DMS114 treated with DMSO at 0.1 percent for 48 hours (cell line): ENCODE measurements around the gene ORC6.
"Not testable (repeated sequence)": the region's sequence is repeated elsewhere in the genome, so short reads cannot be mapped to it uniquely, and the experiment has no call there.

ENCODE experiments used
- DNase-seq: peaks from one replicate; lab custom pipeline; 2025; ENCODE audit not compliant: unreplicated experiment; lab: John Stamatoyannopoulos, UW

Gene ORC6, protein sequence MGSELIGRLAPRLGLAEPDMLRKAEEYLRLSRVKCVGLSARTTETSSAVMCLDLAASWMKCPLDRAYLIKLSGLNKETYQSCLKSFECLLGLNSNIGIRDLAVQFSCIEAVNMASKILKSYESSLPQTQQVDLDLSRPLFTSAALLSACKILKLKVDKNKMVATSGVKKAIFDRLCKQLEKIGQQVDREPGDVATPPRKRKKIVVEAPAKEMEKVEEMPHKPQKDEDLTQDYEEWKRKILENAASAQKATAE

DNA sequence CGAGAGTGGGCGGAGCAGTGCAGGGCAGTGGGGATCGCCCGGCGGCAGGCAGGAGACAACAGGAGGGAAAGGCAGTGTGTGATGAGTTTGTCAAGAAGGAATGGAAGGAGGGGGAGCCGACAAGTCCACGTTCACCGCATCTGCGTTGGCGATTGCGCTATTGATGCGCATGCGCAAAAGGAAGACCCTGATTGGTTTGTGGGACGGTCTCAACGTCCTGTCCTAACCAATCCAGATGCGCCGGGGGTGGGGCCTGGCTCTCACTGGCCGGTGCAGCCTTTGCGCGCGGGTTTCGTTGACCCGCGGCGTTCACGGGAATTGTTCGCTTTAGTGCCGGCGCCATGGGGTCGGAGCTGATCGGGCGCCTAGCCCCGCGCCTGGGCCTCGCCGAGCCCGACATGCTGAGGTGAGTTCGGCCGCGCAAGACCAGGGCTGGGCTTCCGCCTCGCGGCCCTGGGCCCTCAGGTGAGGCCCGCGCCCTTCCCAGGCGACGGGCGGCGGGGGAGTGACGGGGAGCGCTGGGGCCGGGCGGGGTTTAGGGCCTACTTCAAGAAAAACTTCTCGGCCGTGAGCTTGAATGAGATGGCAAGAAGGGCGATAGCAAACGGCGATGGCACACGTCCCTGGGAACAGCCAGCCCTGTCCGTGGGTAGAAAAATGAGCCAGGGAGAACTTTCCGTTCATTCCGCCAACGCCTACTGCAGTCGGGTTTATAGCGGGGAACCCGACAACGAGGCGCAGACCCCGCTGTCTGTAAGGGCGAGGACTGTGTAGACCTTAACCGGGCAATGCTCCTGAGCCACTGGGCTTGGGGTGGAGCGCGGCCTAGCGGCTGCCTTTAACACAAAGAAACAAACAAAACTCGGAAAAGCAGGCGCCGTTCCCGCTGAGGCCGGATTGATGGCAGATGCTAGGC, at the start of gene ORC6:
Gene ORC6 (plus strand): TSS at position 295 of the 916 bp plus-strand sequence. CDS start 47 bp downstream, at position 342.
- peak; percentile 98 for DNase-seq

DNA sequence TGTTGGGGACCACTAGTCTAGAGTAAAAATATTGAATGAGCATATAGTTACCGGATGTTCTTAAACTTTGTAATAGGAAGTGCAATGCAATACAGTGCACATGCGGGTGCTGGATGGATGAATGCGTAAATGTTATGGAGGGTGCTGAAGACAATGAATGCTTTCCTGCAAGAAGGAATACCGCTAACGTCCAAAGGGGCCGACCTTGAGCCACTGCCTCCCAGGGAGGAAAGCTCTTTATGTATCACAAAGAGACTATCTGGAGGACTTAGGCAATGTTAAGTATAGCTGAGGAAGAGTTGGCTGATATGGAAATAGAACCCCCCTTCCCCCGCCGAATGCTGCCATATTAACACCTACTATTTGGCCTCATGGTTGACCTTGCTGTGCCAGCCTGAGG, 40.8 kb upstream of the ORC6 start:
- no peak for DNase-seq

DNA sequence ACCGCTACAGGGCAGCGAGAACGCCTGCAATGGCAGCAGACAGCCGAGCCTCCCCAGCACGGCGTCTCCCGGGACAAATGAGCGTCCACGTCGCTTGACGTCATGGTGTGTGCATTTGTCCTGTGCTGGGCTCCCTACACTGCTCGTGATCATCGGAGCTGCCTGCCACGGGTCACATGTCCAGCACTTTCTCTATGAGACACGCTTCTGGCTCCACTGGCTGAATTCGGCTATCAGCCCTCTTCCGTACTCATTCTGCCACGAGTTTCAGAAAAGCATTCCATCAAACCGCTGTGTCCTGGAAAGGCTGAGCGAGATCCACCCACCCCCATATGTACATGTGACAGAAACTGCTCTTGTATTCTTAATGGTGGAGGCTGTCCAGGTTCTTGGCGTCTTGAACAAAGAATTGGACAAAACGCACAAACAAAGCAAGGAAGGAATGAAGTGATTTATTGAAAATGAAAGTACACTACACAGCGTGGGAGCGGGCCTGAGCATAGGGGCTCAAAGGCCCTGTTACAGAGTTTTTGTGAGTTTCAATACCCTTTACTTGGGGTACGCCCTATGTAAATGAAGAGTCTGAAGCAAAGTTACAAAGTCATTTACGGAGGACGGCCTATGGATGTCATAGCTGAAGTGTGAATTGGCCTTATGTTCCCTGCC, 39.7 kb upstream of the ORC6 start:
- DNase-seq = peak; percentile 27

DNA sequence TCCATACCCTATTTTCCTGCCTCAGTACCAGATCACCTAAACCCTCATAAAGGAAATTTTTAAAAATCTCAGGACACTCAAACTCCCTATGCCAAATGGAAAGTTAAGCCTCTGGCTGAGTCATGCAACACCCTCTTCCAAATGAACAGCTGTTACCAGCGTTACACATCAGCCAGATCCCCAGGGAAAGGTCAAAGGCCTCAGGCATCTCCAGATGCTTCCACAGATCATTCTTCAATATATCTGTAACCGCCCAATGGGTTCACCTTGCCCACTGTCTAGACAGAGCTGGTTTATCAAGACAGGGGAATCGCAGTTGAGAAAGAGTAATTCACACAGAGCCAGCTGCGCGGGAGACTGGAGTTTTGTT, 39.2 kb upstream of the ORC6 start:
- DNase-seq = no peak

DNA sequence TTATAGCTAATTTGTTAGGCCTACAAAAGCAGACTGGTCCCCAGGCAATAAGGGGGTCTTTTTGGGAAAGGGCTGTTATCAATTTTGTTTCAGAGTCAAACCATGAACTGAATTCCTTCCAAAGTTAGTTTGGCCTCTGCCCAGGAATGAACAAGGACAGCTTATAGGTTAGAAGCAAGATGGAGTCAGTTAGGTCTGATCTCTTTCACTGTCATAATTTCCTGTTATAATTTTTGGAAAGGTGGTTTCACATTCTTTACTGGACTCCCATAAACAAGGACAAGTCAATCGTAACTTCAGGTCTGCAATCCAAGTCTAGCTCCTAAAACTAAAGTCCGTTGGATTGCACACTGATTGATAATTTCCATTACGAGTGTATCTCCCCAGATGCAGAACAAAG, 38.2 kb upstream of the ORC6 start:
- no peak for DNase-seq

DNA sequence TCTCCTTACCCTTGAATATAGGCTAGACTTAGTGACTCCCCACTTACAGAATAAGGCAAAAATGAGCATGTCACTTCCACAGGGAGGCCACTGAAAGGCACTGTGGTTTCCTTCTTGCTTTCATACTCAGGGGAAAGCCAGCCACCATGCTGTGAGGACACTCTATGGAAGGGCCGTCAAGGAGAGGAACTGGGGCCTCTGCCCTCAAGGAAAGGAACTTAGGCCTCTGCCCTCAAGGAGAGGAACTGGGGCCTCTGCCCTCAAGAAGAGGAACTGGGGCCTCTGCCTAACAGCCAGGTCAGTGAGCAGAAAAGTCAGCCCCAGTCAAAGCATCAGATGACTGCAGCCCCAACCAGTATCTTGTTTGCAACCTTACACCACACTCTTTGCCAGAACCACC, 30.5 kb upstream of the ORC6 start:
- DNase-seq = no peak

DNA sequence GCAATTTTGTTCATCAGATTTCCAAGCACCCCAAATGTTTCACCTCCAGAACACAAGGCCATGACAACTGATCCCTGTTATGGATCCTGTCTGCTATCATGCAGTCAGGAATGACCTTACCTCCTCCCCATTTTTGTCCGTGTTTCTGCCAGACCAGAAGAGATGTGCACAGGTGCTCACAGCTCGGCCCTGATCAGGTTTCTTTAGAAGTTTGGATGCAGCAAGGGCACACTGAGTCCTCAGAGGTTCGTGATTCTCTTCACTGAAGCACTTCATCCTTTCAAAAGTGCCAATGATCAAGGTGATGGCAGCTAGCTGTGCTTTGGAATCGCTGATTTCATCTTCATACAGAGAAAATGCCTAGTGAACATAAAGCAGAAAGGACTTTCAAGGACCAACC, 27.3 kb upstream of the ORC6 start:
- DNase-seq = no peak

DNA sequence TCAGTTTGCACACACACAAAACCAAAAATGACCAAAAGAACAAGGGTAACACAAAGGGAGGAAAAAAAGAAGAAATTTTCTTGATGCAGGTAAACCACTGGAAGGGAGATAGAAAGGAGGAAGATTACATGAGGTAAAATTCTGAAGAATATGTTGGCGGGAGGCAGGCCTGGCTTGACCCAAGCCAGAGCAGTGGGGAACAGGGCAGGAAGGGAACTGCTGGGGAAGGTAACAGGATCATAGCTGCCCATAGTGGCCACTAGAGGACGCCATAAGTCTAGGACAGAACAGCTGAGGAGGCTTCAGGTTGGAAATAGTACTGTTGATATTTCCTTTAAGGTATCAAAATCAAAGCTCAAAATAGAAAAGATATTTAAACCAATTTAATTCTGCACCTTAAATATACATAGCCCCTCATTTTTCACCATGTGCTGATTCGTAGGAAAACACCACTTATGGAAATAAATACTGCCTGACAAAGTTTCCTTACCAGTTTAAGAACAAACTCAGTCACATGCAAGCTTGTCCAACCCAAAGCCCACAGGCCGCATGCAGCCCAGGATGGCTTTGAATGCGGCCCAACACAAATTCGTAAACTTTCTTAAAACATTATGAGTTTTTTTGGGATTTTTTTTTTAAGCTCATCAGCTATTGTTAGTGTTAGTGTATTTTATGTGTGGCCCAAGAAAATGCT, 16.0 kb upstream of the ORC6 start:
- peak; percentile 61 for DNase-seq

DNA sequence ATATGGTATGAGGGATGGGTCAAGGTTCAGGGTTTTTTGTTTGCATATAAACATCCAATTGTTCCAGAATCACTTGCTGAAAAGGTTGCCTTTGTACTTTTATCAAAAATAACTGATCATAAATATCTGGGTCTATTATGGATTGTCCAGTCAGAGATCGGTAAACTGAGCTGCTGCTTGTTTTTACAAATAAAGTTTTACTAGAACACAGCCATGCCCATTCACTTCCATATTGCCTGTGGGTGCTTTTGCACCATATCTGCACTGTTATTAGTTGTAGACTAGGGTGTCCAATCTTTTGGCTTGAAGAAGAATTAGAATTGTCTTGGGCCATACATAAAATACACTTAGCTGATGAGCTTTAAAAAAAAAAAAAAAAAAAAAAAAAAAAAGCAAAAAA, 11.5 kb upstream of the ORC6 start:
- not testable (repeated sequence) for DNase-seq

DNA sequence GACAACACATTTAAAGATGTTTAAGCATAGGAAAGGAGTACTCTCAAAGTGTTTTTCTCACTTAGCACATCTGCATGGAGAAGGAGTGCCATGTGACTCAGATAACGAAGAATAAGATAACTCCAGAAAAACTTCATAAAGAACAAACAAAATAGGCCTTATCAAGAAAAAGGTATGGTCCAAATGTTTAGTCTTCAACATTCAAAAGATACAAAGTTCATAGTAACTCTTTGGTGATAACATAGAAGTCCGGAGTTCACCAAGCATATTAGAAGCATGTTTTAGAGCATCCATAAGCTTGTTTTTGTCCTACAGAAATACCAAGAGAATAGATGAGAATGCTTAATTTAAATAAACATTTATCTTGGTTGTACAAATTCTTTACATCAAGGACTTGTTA, 7.6 kb upstream of the ORC6 start:
- DNase-seq = not testable (repeated sequence)

DNA sequence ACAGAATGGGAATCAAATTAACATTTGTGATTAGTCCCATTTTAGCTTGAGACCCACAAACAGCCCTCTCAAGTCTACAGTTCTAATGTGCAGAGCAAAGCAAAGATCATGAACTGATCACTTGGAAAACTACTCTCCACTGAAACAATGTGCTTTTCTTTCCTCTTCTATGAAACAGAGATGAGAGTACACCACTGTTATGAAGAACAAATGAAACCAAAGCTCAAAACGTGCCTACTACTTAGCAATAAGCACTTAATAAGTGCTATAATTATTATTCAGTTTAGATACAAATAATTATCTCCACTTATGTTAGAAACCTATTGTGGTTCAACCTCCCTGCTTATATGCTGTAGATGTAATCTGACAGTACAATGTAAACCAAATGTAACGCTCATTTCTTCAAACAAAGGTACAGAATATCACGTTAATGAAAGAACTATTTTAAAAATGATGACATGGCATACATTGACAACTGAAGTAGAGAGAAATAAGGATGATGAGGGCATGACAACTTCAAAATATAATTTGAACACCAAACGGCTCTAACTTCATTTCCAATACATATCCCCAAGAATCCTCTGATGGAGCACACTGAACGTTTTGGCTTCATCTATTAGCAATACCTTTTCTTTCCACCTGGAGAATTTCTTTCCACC, 2.5 kb upstream of the ORC6 start:
- no peak for DNase-seq

DNA sequence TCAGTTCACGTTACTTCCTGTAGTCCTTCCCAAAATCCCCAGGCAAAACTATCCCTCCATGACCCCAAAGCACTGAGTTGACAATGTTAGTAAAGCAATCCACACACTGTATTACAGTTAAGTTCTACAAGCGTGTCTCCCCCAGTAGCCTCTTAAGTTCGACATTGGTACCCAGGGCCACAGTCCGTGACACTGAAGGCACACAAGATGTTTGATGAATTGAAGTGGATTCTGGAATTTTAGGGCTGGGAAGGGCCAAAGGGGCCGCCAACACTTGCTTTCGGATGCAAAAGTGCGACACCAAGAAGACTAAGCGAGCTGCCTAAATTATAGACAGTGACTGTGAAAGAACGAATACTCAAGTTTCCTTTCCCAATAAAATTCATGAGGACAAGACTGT, 2.0 kb upstream of the ORC6 start:
- DNase-seq = no peak

DNA sequence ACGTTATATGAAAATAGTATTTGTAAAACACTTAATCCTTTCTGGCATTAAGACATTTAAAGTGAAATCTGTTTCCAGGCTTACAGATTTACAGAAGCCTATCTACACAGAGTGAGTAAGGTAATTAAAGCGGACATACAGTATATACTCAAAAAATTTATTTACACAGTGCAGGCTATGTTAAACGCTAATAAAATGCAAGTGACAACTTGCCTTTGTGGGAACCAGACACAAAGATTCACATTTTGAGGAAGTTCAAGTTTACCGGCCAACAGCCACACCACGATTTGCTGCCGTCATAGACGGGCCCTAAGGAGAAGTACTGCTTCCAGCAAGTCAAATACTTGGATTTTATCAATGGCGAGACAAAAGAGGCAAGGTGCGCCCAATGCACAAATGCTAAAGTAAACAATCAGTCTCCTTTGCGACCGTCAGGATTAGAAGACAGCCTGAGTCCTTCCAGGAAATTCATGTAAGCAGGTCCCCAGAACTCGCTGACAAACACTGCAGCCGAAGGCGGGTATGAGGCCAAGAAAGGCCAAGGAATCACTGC, 1.3 kb upstream of the ORC6 start:
- no peak for DNase-seq

DNA sequence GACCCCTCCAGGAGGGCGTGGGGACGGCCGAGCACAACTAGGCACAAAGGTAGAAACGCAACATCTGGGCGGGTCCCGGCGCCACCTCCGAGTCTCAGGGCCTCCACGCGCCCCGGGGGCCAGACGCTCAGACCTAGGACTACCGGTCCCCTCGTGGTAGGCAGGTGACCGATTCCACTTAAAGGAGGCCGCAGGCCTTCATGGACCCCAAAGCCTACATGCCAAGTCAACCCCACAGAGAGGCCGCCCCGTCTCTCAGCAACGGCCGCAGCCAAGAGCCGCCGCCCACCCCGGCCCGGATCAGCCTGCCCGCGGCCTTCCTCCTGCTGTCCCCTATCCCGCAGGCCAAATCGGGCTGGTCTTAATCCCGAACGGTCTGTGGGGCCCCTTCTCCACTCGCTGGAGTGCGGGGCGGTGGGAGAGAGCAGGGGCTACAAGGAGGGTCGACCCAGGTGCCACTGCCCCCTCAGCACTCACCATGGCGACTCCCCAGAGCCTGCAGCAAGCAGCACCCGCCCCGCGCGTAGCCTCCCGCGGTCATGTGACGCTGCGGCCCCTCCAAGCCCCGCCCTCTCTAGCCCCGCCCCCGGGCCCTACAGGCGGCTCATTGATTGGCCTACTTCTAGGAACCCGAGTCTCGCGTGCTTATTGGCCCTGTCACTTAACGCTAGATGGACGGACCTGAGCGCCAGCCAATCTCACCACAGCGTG, 650 bp upstream of the ORC6 start, which contains the start of gene VPS35:
Gene VPS35 (minus strand): TSS at position 525 of the 711 bp plus-strand sequence. CDS start 45 bp downstream, at position 480.
- DNase-seq = peak; percentile 98

DNA sequence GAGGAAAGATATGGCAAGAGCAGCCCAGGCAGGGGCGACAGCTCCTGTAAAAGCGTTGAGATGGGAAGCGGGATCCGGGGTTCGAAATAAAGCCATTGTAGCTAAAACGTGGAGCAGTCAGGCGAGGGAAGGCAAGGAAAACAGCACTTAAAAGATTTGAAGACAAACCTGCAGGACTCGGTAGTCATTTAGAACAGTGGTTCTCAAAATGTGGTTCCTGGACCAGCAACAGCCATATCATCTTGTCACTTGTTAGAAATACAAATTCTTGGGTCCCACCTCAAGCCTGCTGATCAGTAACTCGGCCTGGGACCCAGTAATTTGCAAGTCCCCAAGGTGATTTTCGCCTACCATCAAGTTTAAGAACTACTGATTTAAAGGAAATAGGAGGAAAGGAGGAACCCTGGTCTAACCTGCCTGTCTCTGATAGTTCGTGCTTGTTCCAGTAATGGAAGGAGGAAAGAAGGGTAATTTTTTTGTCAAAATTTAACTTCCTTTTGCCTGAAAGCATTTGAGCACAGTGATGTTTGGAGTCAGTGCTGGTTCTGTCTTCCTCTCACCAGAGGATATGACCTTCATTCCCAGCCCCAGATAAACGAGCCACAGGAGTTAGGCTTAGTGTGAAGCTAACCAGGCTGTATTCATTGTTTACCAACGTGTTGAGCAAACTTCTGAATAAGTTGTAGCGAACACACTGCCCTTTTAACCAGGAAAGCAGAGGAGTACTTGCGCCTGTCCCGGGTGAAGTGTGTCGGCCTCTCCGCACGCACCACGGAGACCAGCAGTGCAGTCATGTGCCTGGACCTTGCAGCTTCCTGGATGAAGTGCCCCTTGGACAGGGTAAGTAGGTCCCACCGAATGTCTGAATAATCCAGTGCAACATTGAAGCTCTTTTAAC, 1.1 kb downstream of the ORC6 start:
- DNase-seq = no peak

DNA sequence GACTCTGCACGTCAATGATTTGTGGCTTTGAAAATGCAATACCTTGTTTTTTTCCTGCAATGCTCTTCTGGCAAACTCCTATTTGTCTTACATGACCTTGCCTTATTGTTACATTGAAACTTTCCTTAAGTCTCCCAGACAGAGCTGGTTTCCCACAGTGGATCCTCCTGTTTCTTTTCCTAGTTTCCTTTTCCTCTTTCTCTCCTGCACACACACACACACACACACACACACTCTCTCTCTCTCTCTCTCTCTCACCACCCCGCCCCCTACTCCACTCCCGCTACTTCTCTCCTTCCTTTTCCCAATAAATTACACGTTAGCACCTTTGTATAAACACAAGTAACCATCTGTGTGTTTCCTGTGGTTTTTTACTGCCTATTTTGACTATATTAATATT, 2.3 kb downstream of the ORC6 start:
- no peak for DNase-seq

DNA sequence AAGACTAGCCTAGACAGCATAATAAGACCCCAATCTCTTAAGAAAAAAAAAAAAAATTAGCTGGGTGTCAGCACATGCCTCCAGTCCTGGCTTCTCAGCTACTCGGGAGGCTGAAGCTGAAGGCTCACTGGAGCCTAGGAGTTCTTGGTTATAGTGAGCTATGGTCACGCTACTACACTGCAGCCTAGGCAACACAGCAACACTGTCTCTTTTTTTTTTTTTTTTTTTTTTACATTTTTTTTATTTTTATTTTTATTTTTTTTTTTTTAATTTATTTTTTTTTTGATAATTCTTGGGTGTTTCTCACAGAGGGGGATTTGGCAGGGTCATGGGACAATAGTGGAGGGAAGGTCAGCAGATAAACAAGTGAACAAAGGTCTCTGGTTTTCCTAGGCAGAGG, 4.1 kb downstream of the ORC6 start:
- no peak for DNase-seq

DNA sequence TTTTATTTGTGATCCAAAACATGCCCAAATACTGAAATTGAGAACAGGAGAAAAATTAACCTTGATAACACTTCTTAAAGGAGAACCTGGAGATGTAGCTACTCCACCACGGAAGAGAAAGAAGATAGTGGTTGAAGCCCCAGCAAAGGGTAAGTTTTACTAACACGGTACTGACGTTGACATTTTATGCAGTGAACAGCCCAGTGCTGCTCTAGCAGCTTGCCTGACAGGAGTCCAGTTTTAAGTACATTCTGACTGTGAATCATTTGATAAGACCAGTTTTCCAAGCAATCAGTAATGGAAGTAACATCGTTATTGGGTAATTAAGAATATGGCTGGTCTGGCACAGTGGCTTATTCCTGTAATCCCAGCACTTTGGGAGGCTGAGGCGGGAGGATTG, 6.5 kb downstream of the ORC6 start:
- DNase-seq = no peak

DNA sequence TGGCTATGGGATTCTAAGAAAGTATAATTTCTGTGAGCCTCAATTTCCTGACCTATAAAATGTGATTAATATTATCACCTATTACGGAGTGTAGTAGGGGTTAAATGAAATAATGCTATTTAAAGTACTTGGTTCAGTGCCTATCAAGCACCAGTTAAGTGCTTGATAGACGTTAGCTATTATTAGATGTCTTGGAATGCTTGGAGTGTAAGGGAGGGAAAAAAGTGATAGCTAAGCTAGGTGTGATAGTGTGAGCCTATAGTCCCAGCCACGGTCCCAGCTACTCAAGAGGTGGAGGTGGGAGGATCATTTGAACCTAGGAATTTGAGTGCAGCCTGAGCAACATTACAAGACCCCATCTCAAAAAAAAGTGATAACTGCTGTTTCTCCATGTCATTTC, 7.5 kb downstream of the ORC6 start:
- DNase-seq = no peak
